Measurements from ENCODE around the gene RASSF7. TPM values are rescaled to one million over a fixed set of nuclear protein-coding genes. Genes with fewer than 3 reads are reported as not detected.

RASSF7 gene
- total and polyA plus RNA-seq, 2 donors (not counting 3 experiments of a cell fraction or from before 2014, with no cell fraction given): 14.1 to 19.9 TPM

- ChIA-PET CTCF (no interaction called here), POLR2A (no interaction called here)
- Histone ChIP-seq H3K27me3 (ENCODE audit: control insufficient read depth in 2 of 2, insufficient read depth in 2 of 2, low read length in 2 of 2) (no peaks in the 10 kb centered on the region), H2AFZ (ENCODE audit: low read depth, low read length) (no peak overlapping the region), H3K27ac (ENCODE audit: insufficient read depth, low read depth, low read length) (no peak overlapping the region), H3K4me1 (ENCODE audit: control insufficient read depth, extremely low read depth, insufficient read depth, low read length) (peaks cover 4% of the 10 kb centered on the region), H4K20me1 (replicated peaks; ENCODE audit: control insufficient read depth, extremely low read depth, insufficient read depth, low read length) (no peaks in the 10 kb centered on the region), H3K9me3 (replicated peaks; ENCODE audit: control insufficient read depth, insufficient read depth, low read length) (no peaks in the 10 kb centered on the region), H3K36me3 (ENCODE audit: control insufficient read depth in 2 of 2, extremely low read depth in 1 of 2, insufficient read depth in 2 of 2, low read length in 2 of 2) (peaks cover 4 to 18% of the 10 kb centered on the region in 2 experiments), H3K4me2 (ENCODE audit: insufficient read depth, low read length) (no peak overlapping the region), H3K9ac (replicated peaks; ENCODE audit: extremely low read depth, insufficient read depth, low read length) (no peak overlapping the region), H3K79me2 (ENCODE audit: control insufficient read depth, insufficient read depth, low read length) (peaks cover 16% of the 10 kb centered on the region), H3K9me1 (replicated peaks; ENCODE audit: control insufficient read depth, extremely low read depth, insufficient read depth, low read length) (no peaks in the 10 kb centered on the region), H3K4me3 (replicated peaks in 1 of 3; ENCODE audit: insufficient read depth in 1 of 3, low read depth in 1 of 3, low read length in 3 of 3) (no peak overlapping the region)
- intact Hi-C loops (cut with micrococcal nuclease): no loop called here
- DNase-seq (ENCODE audit: low read depth, low spot score): no peak
- no peak for FAIRE-seq
- TF ChIP-seq POLR2A (IDR thresholded peaks at IDR 0.05; ENCODE audit: low read depth, low read length) (peak; percentile 31), FOS (IDR thresholded peaks at IDR 0.05; ENCODE audit: borderline replicate concordance, insufficient read depth, low read length) (no peak), EZH2 (IDR thresholded peaks at IDR 0.05; ENCODE audit: borderline replicate concordance, low read depth, low read length, severe bottlenecking) (no peak)
- dilution Hi-C loops (cut with MboI; ENCODE audit: extremely low pct_ligation_motif_present, low sequenced_read_pairs): no loop called here
- BruUV-seq (replicated peaks): no TSS peak
Measured at GRCh38 chr11:530960-531831, 29.6 kb upstream of the RASSF7 start.

GRCh38 chr11:531919-532526 is 28.7 kb upstream of the RASSF7 start:
- TSS peak; percentile 15 for BruUV-seq (replicated peaks)
- intact Hi-C loops (cut with micrococcal nuclease): no loop called here

More at GRCh38 chr11:531919-532526, 28.7 kb upstream of the RASSF7 start:
- Histone ChIP-seq H3K9ac (replicated peaks; ENCODE audit: extremely low read depth, insufficient read depth, low read length) (no peak overlapping the region), H3K4me2 (ENCODE audit: insufficient read depth, low read length) (no peak overlapping the region), H4K20me1 (replicated peaks; ENCODE audit: control insufficient read depth, extremely low read depth, insufficient read depth, low read length) (no peaks in the 10 kb centered on the region), H3K9me3 (replicated peaks; ENCODE audit: control insufficient read depth, insufficient read depth, low read length) (no peaks in the 10 kb centered on the region), H3K27me3 (ENCODE audit: control insufficient read depth in 2 of 2, insufficient read depth in 2 of 2, low read length in 2 of 2) (no peaks in the 10 kb centered on the region), H3K79me2 (ENCODE audit: control insufficient read depth, insufficient read depth, low read length) (peaks cover 16% of the 10 kb centered on the region), H2AFZ (ENCODE audit: low read depth, low read length) (no peak overlapping the region), H3K4me1 (ENCODE audit: control insufficient read depth, extremely low read depth, insufficient read depth, low read length) (peaks cover 4% of the 10 kb centered on the region), H3K4me3 (replicated peaks in 1 of 3; ENCODE audit: insufficient read depth in 1 of 3, low read depth in 1 of 3, low read length in 3 of 3) (no peak overlapping the region), H3K36me3 (ENCODE audit: control insufficient read depth in 2 of 2, extremely low read depth in 1 of 2, insufficient read depth in 2 of 2, low read length in 2 of 2) (peaks cover 4 to 18% of the 10 kb centered on the region in 2 experiments), H3K9me1 (replicated peaks; ENCODE audit: control insufficient read depth, extremely low read depth, insufficient read depth, low read length) (no peaks in the 10 kb centered on the region), H3K27ac (ENCODE audit: insufficient read depth, low read depth, low read length) (no peak overlapping the region)
- FAIRE-seq: no peak
- POLR2A ChIA-PET: no interaction called here
- TF ChIP-seq EZH2 (IDR thresholded peaks at IDR 0.05; ENCODE audit: borderline replicate concordance, low read depth, low read length, severe bottlenecking) (no peak), FOS (IDR thresholded peaks at IDR 0.05; ENCODE audit: borderline replicate concordance, insufficient read depth, low read length) (no peak), MYC (IDR thresholded peaks at IDR 0.05; ENCODE audit: low read depth, low read length) (no peak), CTCF (IDR thresholded peaks at IDR 0.05; ENCODE audit: extremely low read depth in 1 of 2, insufficient read depth in 1 of 2, low read depth in 1 of 2, low read length in 2 of 2) (no peak), MAX (IDR thresholded peaks at IDR 0.05; ENCODE audit: insufficient read depth, insufficient read length) (no peak), GATA2 (IDR thresholded peaks at IDR 0.05; ENCODE audit: insufficient read depth, insufficient read length, low read depth, low read length) (no peak), POLR2A (IDR thresholded peaks at IDR 0.05; ENCODE audit: low read depth, low read length) (no peak), JUN (IDR thresholded peaks at IDR 0.05; ENCODE audit: borderline replicate concordance, insufficient read depth, insufficient read length, low read depth) (no peak), POLR2AphosphoS5 (IDR thresholded peaks at IDR 0.05; ENCODE audit: insufficient read depth, low read depth, low read length) (no peak)
- CTCF ChIA-PET: no interaction called here
- DNase-seq (ENCODE audit: low read depth, low spot score): no peak
- dilution Hi-C loops (cut with MboI; ENCODE audit: extremely low pct_ligation_motif_present, low sequenced_read_pairs): no loop called here
